SKM-1 treated with dmso at 0.1 percent for 144 hours (cell line): ENCODE results near the gene ZGRF1.
"Not testable (repeated sequence)": the region's sequence is repeated elsewhere in the genome, so short reads cannot be mapped to it uniquely, and the experiment has no call there.

Experiments
- DNase-seq: peaks from one replicate; lab custom pipeline; 2025; ENCODE audit not compliant: unreplicated experiment; lab: John Stamatoyannopoulos, UW

Gene ZGRF1

DNA sequence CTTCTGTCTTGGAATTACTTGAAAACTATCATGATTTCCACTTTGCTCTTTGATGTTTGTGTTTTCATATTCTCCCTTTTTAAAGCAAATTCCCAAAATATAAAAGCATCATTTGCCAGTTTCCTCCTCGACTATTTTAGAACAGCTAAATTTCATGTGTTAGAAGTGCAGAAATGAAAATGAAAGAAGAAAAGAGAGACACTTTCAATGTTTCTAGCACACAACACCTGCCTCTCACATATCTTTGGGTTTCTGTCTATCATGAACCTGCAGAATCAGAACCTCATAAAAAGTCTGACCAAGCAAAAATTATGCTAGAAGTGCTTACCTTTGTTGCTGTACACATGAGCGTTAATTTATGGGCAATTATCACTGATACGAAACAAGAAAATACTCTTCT is 118.8 kb downstream of the ZGRF1 start:
- DNase-seq = no peak

DNA sequence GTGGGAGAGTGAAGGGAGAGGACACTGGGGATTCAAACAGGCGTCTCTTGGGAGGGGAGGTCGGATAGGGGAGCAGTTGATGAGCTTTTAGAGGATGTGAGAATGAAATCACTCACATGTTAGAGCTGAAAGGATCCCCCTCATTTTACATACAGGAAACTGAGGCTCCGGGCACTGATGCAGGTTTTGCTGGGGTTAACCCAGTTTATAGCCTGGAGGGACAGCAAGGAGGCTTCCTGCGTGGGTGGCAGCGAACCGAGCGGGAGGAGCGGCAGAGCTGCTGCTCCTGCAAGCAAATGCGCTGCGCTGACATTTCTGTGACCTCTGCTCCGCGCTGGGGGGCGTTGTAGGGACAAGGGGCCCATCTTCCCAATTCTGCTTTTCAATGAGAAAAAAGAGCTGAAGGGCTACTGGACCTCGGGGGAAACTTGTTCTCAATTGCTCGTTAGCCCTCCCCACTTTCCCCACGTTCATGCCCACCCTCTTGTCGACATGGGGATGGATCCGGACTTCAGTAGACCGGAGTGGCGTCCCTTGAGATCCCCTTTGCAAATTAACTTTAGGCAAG is 119.6 kb downstream of the ZGRF1 start:
- no peak for DNase-seq

DNA sequence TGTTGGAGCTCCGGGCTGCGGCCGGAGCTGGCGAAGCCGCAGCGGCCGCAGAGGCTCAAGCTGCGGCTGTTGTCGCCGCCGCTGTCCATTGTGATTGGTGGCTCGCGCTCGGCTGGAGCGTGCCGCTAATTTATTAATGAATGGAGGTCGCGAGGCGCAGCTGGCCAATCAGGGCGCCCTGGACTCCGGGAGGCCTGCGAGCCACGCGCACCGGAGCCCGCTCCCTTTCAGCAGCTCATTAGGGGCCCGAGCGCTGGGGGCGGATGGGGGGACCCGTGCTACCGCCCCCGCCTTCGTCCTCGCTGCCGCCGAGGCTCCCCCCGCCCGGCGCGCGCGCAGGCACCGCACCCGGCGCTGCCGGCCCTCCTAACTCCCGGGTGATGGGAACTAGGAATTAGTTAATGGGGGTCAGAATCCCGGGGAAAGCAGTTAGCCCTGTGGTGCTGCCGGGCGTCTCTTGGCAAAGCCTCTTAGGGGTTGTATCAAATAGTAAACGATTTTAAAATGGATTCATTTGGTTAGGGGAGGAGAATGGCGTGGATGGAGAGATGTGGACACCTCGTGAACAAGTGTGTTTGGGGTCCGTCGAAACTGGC is 120.1 kb downstream of the ZGRF1 start:
- DNase-seq = no peak

DNA sequence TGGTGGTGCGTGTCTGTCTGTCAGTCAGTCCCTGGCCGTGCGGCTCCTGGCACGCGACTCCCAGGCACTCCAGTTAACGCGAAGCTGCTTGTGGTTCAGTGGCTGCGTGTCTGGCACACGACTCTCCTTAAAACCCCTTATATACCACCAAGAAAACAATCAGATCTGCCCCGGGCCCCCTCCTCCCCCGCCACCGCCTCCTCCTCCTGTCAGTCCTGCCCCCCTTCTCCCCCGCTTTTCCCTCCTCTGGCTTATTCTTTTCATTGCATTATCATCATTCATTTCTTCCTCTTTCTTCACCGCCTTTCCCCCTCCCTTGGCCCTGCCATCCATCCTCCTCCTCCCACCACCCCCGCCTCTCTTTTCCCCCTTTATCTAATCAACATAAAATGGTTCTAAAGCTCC is 120.6 kb downstream of the ZGRF1 start, which contains the start of gene NEUROG2:
Gene NEUROG2, minus strand, starts transcription at position 115 of the 405 bp plus-strand sequence. CDS start 705 bp downstream, outside the sequence.
- DNase-seq = no peak

DNA sequence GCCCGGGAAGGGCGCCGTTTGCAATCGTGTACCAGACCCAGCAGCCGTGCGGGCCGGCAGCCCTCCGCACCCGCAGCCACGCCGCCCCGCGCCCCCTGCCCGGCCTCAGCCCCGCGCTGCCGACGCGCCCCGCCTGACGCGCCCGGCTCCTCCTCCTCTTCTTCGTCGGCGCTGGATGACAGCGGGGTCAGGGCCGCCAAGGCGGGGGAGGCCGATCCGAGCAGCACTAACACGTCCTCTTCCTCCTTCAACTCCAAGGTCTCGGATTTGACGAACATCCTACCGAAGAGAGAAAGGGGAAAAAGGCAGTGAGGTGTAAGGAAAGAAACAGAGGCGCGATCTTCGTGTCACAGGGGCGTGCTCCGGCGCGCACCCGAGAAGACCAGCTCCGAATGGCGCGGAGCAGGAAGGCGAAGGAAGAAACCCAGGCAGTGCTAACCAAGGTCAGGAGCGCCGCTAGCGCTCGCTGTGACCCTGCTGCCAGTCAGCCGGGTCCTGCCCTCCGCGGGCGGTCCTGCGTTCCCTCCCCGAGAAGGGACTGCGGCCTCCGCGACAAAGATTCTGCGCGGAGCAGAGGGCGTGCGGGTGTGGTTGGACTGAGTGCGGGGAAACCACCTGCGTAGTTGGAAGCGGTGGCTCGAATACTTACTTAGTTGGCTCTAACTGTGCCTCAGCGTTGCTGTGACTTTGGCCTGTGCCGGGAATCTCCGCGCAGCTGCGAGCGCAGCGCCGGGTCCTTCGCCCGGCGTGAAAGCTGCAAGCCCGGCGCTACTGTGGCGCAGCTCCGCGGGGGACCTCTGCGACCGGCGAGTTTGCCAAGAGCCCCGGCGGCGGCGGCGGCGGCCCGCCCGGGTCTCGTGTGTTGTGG is 121.3 kb downstream of the ZGRF1 start:
- no peak for DNase-seq

DNA sequence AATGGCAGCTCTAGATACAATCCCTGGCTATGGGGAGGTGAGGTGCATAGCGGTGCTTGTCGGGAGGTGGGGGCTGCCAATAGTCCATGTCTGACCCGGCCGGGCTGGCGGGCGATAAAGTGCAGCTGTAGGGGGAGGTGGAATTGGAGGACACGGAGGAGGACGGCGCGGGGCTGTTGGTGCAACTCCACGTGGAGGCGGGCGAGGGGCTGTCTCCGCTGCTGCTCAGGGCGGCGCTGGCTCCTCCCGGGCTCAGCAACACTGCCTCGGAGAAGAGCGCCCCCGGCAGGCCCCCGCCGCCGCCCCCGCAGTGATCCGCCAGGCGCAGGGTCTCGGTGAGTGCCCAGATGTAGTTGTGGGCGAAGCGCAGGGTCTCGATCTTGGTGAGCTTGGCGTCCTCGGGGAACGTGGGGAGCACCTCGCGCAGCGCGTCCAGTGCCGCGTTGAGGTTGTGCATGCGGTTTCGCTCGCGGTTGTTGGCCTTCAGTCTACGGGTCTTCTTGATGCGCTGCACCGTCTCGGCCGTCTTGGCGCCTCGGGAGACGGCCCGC is 122.0 kb downstream of the ZGRF1 start:
- DNase-seq = no peak

DNA sequence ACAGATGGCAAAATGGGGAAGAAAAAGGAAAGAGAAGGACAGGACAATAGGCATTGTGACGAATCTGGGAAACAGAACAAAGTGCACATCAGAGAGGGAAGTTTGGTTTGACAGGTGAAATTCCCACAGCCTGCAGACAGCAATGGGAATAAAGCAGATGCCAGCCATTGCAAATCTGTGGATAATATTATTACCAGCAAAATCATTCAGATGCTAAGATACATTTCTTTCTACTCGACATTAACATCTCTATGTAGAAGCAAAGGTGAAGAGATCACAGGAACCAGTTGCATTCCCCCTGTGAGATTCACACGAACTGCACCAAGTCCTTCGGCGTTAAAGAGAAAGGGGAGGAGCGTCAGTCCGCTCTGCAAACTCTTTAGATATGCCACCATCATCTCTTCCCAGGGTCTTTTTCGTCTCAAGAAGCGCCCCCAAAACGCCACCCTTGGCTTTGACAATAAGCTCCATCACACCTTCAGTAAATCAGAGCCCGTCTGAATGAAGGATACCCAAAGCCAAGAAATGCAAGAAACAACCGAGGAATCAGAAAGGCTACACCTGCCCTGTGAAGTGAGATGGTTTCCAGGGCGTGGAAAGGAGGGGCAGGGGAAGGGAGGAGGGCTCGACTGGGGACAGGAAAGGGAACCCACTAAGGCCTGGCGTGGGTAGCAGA is 122.6 kb downstream of the ZGRF1 start:
- DNase-seq = no peak

DNA sequence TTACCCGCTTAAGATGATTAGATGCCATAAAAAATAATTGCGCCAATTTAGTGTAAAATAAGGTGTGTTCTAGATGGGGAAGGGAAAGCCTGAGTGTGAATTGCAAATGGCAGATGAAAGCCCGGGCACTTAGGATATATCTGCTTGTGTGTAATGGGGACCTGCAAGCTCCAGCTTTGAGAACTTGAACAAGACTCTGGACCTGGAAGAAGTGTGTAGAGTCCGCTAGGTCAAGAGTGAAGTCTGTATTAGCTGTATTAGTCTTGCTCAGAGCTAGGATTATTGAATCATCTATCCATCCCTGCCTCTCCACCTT is 124.9 kb downstream of the ZGRF1 start:
- DNase-seq = no peak

DNA sequence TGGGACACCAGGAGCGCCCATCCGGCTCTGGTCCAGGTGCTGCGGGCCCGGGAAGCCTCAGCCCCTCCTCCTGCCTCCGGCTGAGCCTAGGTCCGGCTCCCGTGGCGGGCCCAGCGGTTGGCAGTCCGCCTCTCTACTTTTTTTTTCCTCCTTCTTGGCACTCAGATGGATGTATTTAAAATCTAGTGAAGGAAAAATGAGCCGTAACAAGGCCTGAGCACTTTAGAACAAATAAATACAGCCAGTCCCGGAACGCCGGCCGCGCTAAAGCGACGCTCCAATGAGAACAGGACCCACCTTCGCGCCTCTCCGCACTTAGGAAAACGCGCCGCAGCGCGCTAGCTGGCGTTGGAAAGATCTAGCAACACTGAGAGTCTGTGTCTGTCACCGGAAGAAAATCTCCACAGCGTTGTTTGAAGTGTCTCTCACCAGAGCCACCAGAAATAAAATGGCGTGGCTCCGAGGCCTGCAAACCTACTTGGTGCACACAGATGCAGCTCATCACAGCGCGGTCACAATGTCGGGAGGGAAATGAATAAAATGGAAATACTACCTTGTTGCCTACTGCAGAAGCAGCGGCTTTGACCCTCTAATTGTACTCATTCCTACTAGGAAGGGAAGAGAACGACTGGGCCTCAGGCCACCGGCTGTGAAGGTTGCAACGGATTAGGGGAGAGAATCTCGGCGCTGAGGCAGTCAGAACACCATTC is 125.5 kb downstream of the ZGRF1 start:
- DNase-seq = no peak

DNA sequence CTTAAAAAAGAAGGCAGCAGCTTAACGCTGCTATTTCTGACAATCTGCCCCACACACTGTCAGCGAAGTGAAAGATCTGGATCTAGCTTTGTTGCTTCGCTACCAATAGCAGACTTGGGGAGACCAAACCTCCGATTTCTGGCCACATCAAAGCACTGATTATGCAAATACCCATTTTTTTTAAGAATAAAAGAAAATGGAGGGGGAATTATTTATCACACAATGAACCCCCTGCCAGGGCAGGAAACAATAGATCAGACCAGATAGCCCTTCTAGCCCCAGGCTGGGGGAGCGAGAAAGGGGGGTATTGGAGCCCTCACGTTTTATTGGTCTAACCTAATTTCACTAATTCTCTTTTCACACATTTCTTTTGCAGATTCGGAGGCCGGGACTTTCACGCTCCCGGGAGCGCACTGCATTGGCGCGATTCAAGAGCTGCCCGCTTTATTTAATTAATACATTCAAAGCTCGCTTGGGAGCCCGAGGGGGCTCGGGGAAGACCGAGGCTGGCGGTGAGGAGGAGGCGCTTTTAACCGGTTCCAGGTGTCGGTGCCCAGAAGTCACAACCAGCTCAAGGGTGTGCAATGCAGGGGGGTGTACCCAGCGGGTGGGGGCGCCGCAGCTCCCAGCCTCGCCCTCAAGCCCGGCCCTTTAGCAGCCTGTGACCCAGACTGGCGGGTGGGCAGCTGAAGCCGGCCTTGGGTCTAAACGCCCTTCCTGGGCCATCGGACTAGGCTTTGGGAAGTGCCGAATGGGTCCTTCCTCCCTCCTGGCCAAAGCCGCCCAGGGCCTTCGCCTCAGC is 126.2 kb downstream of the ZGRF1 start:
- no peak for DNase-seq

DNA sequence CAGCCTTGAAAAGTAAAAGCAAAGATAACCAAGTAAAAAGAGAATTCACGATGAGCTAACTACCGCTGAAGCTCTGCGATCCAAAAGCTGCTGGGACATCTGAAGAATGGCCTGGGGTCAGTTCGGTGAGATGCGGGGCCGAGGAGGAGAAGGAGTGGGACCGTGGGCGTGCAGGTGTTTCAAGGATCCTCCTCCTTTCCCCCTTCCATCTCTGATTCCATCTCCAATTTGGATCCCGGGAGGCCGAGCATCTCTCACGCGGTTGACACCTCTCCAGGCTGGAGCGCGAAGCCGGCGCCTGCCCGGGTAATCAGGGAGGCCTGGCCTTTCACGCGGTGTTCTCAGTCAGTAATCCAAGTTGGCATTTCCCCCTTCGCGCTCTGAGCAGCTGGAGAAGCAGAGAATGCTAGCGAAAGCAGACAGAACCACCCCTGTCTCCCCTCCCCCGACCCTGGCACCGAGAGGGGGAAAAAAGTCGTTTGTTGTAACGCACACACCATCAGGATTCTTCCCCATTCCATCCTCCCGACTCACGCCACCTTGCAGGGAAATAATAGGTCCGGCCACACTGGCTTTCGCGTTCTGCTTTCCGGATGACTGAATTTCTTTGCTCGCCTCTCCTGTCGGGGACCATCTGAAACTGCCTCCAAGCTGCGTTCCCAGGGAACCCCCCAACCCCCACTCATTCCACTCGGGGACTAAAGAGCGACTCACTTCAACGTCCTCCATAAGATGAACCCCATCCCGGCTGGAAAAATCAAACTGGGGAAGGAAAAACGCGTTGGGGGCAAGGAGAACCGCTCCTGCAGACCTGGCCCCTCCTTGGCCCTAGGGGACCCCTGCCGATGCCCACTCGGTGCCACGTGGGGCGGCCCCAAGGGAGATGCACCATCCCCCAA is 127.2 kb downstream of the ZGRF1 start:
- no peak for DNase-seq

DNA sequence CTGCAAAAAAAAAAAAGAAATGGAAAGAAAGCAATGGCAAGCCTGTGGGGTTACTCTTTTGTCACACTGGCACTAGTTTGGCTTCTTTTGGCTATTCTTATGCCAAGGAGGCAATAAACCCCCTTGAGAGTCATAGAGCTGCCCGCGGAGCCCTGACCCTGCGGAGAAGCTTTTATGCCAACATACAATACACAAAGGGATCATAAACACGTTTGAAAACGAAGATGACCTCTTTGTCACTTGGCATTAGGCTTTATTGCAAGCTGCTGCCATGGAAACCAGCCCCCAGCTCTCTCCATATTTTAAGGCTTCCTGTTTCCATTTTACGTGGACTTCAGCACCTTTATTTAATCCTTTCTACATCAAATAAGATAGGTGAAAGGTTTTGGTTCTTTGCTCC is 128.4 kb downstream of the ZGRF1 start:
- no peak for DNase-seq

DNA sequence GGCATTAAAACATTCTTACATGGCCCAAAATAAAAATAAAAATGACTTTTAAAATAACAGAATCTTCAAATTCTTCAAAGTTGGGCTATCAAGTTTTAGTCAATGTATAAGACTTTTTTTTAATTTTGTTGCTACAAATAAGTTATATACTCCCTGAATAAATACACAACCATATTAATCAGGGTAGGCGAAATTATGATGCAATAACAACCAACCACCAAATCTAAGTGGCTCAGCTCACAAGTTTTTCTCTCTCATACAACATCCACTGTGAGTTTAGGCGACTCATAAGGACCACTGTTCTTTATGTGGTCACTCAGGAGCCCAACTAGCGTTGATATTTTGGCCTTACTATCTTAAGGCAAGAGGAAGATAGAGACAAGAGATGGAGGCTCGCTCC is 131.9 kb downstream of the ZGRF1 start:
- DNase-seq = no peak

DNA sequence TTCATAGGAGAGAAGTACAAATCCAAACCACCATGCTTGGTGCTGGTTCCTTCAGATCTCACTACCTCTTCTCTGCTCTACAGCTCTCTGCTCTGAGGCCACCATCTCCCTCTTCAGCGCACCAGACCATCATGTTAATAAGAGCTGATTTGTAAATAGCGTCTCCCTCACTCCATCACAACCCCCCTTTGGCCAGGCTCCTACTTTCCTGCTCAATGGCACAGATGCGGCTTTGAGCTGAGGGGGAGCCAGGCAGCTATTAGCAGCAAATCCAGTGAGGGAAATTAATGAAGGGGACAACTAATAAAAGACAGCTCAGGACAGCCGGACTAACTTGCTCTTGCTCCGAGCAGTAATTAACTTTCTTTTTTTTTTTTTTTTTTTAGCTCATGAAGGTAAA is 133.8 kb downstream of the ZGRF1 start:
- DNase-seq = no peak

DNA sequence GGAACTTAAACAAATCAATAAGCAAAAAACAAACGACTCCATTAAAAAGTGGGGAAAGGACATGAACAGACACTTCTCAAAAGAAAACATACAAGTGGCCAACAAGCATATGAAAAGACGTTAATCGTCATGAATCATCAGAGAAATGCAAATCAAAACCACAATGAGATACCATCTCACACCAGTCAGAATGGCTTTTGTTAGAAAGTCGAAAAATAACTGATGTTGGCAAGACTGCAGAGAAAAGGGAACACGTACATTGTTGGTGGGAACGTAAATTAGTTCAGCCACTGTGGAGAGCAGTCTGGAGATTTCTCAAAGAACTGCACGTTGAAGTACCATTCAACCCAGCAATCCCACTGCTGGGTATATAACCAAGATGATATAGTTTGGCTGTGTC is 144.4 kb downstream of the ZGRF1 start:
- no peak for DNase-seq

DNA sequence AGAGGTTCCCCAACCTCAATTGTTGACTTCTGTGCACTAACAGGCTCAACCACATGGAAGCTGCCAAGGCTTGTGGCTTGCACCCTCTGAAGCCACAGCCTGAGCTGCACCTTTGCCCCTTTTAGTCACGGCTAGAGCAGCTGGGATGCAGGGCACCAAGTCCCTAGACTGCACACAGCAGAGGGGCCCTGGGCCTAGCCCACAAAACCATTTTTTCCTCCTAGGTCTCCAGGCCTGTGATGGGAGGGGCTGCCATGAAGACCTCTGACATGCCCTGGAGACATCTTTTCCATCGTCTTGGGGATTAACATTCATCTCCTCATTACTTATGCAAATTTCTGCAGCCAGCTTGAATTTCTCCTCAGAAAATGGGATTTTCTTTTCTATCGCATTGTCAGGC is 145.9 kb downstream of the ZGRF1 start:
- not testable (repeated sequence) for DNase-seq
